ENCODE measurements around the gene UBR3. TPM values are rescaled to one million over a fixed set of nuclear protein-coding genes. Genes with fewer than 3 reads are reported as not detected.

UBR3 gene
- total RNA-seq, 1 experiment from 2014 or later, result 21.9 TPM

DNA sequence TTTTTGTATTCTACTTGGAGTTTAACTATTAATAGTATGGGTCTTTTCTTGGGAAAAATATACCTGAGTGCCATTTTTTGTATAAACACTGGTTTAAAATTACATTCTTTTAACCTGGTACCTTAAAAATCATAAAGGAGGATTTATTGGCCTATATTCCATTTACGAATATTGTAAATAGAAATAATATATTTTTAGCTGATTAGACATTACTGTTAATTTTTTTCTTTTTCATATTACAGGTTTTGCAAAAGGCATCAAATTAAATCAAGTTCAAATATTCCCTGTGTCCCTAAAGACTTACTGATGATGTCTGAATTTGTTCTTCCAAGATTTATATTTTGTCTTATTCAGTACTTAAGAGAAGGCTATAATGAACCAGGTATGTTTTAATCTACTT lies 44.7 kb downstream of the UBR3 start:
- Histone ChIP-seq H4K20me1 (ENCODE audit: insufficient read depth) (no peaks in the 10 kb centered on the region), H3K27me3 (ENCODE audit: insufficient read depth, low read depth) (no peaks in the 10 kb centered on the region), H3K4me3 (no peak overlapping the region), H3K4me2 (no peak overlapping the region), H3K9me2 (ENCODE audit: insufficient read depth) (no peaks in the 10 kb centered on the region), H3K4me1 (replicated peaks; ENCODE audit: insufficient read depth) (no peaks in the 10 kb centered on the region), H3K79me2 (ENCODE audit: low read depth) (no peaks in the 10 kb centered on the region; the same call in 1 of the 2 replicates), H3K9me3 (ENCODE audit: insufficient read depth, low read depth) (no peaks in the 10 kb centered on the region), H3K27ac (no peak overlapping the region), H3F3A (ENCODE audit: insufficient read depth, low read depth) (no peaks in the 10 kb centered on the region; the same call in 1 of the 2 replicates), H3K36me3 (ENCODE audit: low read depth) (no peaks in the 10 kb centered on the region), H2AFZ (no peak overlapping the region)
- DNase-seq, result no peak
- ChIA-PET POLR2A (ENCODE audit: unreplicated experiment) (no interaction called here), CTCF (no interaction called here)
- intact Hi-C loops (cut with micrococcal nuclease; ENCODE audit: unreplicated experiment), result no loop called here
- BruUV-seq (replicated peaks), result no TSS peak
- TF ChIP-seq CTCF (conservative IDR thresholded peaks at IDR 0.05) (no peak), EZH2 (IDR thresholded peaks at IDR 0.05; ENCODE audit: low read depth) (no peak)

DNA sequence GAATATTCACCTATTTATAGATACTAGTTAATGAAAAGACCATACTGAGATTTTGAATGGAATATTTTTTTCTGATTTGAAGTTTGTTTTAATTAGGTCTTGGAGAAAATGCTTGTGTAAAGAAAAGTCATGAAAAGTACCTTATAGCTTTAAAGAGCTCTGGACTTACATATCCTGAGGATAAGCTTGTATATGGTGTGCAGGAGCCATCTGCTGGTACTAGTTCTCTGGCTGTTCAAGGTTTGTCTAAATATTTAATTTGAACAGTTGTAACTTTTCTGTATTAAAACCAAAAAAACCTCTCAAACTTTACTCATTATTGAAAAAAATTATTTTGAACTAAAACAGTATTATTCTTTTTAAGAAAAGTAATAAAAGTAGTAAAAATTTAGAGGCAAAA lies 50.1 kb downstream of the UBR3 start:
- POLR2A ChIA-PET (ENCODE audit: unreplicated experiment), result no interaction called here

DNA sequence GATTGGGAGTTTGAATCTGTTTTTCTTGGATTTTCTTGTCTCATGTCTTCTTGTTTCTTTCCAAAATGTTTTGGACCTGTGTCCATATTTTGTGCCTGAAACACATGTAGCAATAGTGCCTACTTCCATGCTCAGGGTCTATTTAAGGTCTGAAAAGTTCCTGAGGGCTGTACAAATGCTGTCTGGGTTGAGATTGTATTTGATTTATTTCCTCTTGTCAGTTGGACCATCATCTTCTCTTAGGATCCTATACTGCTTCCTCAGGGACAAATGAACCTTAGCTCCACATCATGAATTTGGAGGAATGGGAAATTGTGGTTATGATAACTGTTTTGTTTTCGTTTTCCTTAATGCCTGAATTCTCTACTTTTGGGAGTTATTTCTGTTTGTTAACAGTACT lies 59.9 kb downstream of the UBR3 start:
- Histone ChIP-seq H2AFZ (no peak overlapping the region), H3K9me2 (ENCODE audit: insufficient read depth) (no peaks in the 10 kb centered on the region), H3K79me2 (ENCODE audit: low read depth) (no peaks in the 10 kb centered on the region), H3K36me3 (ENCODE audit: low read depth) (no peaks in the 10 kb centered on the region), H3F3A (ENCODE audit: insufficient read depth, low read depth) (no peaks in the 10 kb centered on the region), H3K27me3 (ENCODE audit: insufficient read depth, low read depth) (no peaks in the 10 kb centered on the region), H3K4me1 (replicated peaks; ENCODE audit: insufficient read depth) (no peaks in the 10 kb centered on the region), H3K27ac (no peak overlapping the region), H4K20me1 (ENCODE audit: insufficient read depth) (no peaks in the 10 kb centered on the region), H3K4me3 (no peak overlapping the region), H3K4me2 (no peak overlapping the region), H3K9me3 (ENCODE audit: insufficient read depth, low read depth) (no peaks in the 10 kb centered on the region)
- BruUV-seq (replicated peaks), result no TSS peak
- intact Hi-C loops (cut with micrococcal nuclease; ENCODE audit: unreplicated experiment), result no loop called here
- CTCF ChIA-PET, result no interaction called here
- no peak for DNase-seq
- no peak for TF ChIP-seq EZH2 (IDR thresholded peaks at IDR 0.05; ENCODE audit: low read depth)
- TF ChIP-seq CTCF (conservative IDR thresholded peaks at IDR 0.05), result no peak
- POLR2A ChIA-PET (ENCODE audit: unreplicated experiment), result no interaction called here

More for the DNA sequence above, 50.1 kb downstream of the UBR3 start:
- H3K9me2 ChIP-seq (ENCODE audit: insufficient read depth), result no peaks in the 10 kb centered on the region
- CTCF ChIA-PET, result no interaction called here
- intact Hi-C loops (cut with micrococcal nuclease; ENCODE audit: unreplicated experiment), result no loop called here
- H3K4me1 ChIP-seq (replicated peaks; ENCODE audit: insufficient read depth), result no peaks in the 10 kb centered on the region
- H3K4me2 ChIP-seq, result no peak overlapping the region
- H3K36me3 ChIP-seq (ENCODE audit: low read depth), result no peaks in the 10 kb centered on the region
- H3K27me3 ChIP-seq (ENCODE audit: insufficient read depth, low read depth), result no peaks in the 10 kb centered on the region
- no TSS peak for BruUV-seq (replicated peaks)
- no peak for TF ChIP-seq EZH2 (IDR thresholded peaks at IDR 0.05; ENCODE audit: low read depth)
- 0 out of 2 replicates have a peak, but pooled peaks have one; percentile 22 for TF ChIP-seq CTCF (conservative IDR thresholded peaks at IDR 0.05)
- no peaks in the 10 kb centered on the region for H3K79me2 ChIP-seq (ENCODE audit: low read depth)
- H3K4me3 ChIP-seq, result no peak overlapping the region
- H3F3A ChIP-seq (ENCODE audit: insufficient read depth, low read depth), result no peaks in the 10 kb centered on the region; the same call in 1 of the 2 replicates
- H3K9me3 ChIP-seq (ENCODE audit: insufficient read depth, low read depth), result no peaks in the 10 kb centered on the region
- H3K27ac ChIP-seq, result no peak overlapping the region
- H2AFZ ChIP-seq, result no peak overlapping the region
- no peaks in the 10 kb centered on the region for H4K20me1 ChIP-seq (ENCODE audit: insufficient read depth)
- no peak for DNase-seq
